ENCODE results near the gene FAM229B. TPM values are rescaled to one million over a fixed set of nuclear protein-coding genes. Genes with fewer than 3 reads are reported as not detected.

The FAM229B gene
- total RNA-seq, 1 donor: 11.6 TPM

DNA sequence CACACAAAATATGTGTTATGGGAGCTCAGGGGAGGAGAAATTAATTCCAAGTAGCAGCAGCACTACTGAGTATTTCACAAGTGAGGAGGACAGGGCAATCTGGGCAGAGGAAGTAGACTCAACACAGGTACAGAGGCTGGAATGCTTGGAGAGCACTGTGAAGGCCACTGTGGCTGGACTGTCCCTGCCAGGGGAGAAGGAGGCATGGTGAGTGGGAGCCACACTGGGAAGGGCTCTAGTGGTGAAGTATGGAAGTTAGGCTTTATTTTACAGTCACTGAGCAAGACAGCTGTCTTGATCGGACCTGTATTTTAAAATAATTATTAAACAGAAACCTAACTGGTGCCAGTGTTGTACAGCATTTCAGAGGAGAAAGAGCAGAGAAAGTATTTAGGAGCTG is 28.8 kb downstream of the FAM229B start:
- no peaks in the 10 kb centered on the region for H3K9me3 ChIP-seq (ENCODE audit: low read depth, low read length)
- H3K4me3 ChIP-seq (ENCODE audit: insufficient read depth, low read length): no peak overlapping the region
- H2AFZ ChIP-seq (ENCODE audit: low read length): no peak overlapping the region
- DNase-seq (ENCODE audit: insufficient read length, low spot score, missing footprints): no peak
- no peaks in the 10 kb centered on the region for H3K79me2 ChIP-seq (ENCODE audit: insufficient read depth, low read length)
- no peak overlapping the region for H3K27ac ChIP-seq (ENCODE audit: low read depth, low read length)
- H3K27me3 ChIP-seq (ENCODE audit: insufficient read depth, low read length): no peaks in the 10 kb centered on the region
- peaks cover 100% of the 10 kb centered on the region for H3K36me3 ChIP-seq (ENCODE audit: insufficient read depth, low read length)
- no peaks in the 10 kb centered on the region for H4K20me1 ChIP-seq (ENCODE audit: insufficient read depth, low read length)
- H3K4me1 ChIP-seq (ENCODE audit: insufficient read depth, low read length): no peaks in the 10 kb centered on the region
- H3K4me2 ChIP-seq (ENCODE audit: insufficient read depth, low read length): no peak overlapping the region
- TF ChIP-seq, protein P1, sequence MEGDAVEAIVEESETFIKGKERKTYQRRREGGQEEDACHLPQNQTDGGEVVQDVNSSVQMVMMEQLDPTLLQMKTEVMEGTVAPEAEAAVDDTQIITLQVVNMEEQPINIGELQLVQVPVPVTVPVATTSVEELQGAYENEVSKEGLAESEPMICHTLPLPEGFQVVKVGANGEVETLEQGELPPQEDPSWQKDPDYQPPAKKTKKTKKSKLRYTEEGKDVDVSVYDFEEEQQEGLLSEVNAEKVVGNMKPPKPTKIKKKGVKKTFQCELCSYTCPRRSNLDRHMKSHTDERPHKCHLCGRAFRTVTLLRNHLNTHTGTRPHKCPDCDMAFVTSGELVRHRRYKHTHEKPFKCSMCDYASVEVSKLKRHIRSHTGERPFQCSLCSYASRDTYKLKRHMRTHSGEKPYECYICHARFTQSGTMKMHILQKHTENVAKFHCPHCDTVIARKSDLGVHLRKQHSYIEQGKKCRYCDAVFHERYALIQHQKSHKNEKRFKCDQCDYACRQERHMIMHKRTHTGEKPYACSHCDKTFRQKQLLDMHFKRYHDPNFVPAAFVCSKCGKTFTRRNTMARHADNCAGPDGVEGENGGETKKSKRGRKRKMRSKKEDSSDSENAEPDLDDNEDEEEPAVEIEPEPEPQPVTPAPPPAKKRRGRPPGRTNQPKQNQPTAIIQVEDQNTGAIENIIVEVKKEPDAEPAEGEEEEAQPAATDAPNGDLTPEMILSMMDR (IDR thresholded peaks at IDR 0.05; ENCODE audit: extremely low read depth, low read depth, low read length): no peak

DNA sequence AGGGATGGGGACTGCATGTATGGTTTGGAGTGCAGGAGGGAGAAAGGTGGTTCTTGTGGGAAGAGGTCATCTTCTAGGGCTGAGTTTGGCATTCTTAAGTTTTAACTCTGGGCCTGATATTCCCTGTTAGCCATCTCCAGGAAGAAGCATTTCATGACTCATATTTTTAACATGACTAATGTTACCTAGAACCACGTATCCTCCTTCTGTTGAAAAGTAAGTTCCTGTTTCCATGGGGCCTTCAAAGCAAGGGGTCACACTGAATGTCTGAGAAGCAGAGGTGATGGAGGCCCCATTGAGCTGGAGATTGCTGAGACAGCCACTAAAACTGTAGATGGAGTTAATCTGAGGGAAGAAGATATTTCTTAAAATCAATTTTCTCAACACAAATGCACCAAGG is 30.2 kb downstream of the FAM229B start:
- peak overlapping the region; percentile 18 for H3K27ac ChIP-seq (ENCODE audit: low read depth, low read length)
- no peaks in the 10 kb centered on the region for H3K79me2 ChIP-seq (ENCODE audit: insufficient read depth, low read length)
- H3K27me3 ChIP-seq (ENCODE audit: insufficient read depth, low read length): no peaks in the 10 kb centered on the region
- H2AFZ ChIP-seq (ENCODE audit: low read length): no peak overlapping the region
- H3K36me3 ChIP-seq (ENCODE audit: insufficient read depth, low read length): peaks cover 100% of the 10 kb centered on the region
- DNase-seq (ENCODE audit: insufficient read length, low spot score, missing footprints): peak; percentile 27
- H3K4me3 ChIP-seq (ENCODE audit: insufficient read depth, low read length): no peak overlapping the region
- no peaks in the 10 kb centered on the region for H3K4me1 ChIP-seq (ENCODE audit: insufficient read depth, low read length)
- H3K4me2 ChIP-seq (ENCODE audit: insufficient read depth, low read length): no peak overlapping the region
- H4K20me1 ChIP-seq (ENCODE audit: insufficient read depth, low read length): no peaks in the 10 kb centered on the region
- TF ChIP-seq, protein P1 (IDR thresholded peaks at IDR 0.05; ENCODE audit: extremely low read depth, low read depth, low read length): no peak
- H3K9me3 ChIP-seq (ENCODE audit: low read depth, low read length): no peaks in the 10 kb centered on the region

DNA sequence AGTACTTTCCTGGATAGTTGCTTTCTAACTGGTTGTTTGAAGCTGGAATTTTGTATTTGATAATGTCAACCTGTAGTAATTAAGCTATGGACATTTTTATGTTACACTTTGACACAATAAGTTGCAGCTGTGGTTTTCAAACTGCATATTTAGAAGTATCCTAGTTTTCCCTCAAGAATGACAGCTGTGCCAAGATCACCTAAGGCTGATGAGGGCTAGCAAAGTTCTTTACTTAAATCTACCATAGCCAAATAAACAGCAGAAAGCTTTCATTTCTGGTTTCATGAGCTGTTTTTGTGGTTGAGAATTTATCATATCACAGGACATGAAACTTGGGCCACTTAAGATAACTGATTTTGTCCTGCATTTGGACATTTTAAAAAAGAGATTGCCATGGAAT is 30.6 kb downstream of the FAM229B start:
- DNase-seq (ENCODE audit: insufficient read length, low spot score, missing footprints): no peak

DNA sequence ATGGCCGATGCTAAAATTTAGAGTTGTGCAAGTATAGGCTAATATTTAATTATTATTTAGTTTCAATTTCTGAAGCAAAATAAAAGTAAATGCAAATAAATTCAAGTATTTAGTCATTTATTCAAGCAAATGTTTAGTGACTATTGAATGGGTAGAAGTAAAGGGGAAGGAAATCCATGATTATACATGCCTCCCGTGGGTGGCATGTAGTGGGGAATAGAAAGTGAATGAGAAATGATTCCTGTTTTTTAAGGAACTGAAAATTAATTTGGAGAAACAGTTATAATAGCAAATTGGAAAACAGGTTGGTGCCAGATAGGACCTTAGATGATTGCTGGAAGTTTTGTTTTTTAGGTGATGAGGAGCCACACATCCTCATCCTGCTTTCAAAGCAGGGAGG is 35.4 kb downstream of the FAM229B start:
- peaks cover 97% of the 10 kb centered on the region for H3K36me3 ChIP-seq (ENCODE audit: insufficient read depth, low read length)

More for the DNA sequence above, 30.6 kb downstream of the FAM229B start:
- no peak overlapping the region for H3K4me3 ChIP-seq (ENCODE audit: insufficient read depth, low read length)
- H3K36me3 ChIP-seq (ENCODE audit: insufficient read depth, low read length): peaks cover 100% of the 10 kb centered on the region
- TF ChIP-seq, protein P1 (IDR thresholded peaks at IDR 0.05; ENCODE audit: extremely low read depth, low read depth, low read length): no peak
- no peaks in the 10 kb centered on the region for H3K27me3 ChIP-seq (ENCODE audit: insufficient read depth, low read length)
- no peak overlapping the region for H2AFZ ChIP-seq (ENCODE audit: low read length)
- no peaks in the 10 kb centered on the region for H4K20me1 ChIP-seq (ENCODE audit: insufficient read depth, low read length)
- peak overlapping the region; percentile 18 for H3K27ac ChIP-seq (ENCODE audit: low read depth, low read length)
- no peaks in the 10 kb centered on the region for H3K9me3 ChIP-seq (ENCODE audit: low read depth, low read length)
- H3K4me1 ChIP-seq (ENCODE audit: insufficient read depth, low read length): no peaks in the 10 kb centered on the region
- H3K79me2 ChIP-seq (ENCODE audit: insufficient read depth, low read length): no peaks in the 10 kb centered on the region
- H3K4me2 ChIP-seq (ENCODE audit: insufficient read depth, low read length): no peak overlapping the region

More for the DNA sequence above, 35.4 kb downstream of the FAM229B start:
- no peak for DNase-seq (ENCODE audit: insufficient read length, low spot score, missing footprints)
- no peaks in the 10 kb centered on the region for H3K79me2 ChIP-seq (ENCODE audit: insufficient read depth, low read length)
- TF ChIP-seq, protein P1 (IDR thresholded peaks at IDR 0.05; ENCODE audit: extremely low read depth, low read depth, low read length): no peak
- H3K27ac ChIP-seq (ENCODE audit: low read depth, low read length): no peak overlapping the region
- H2AFZ ChIP-seq (ENCODE audit: low read length): no peak overlapping the region
- H3K9me3 ChIP-seq (ENCODE audit: low read depth, low read length): no peaks in the 10 kb centered on the region
- no peaks in the 10 kb centered on the region for H3K27me3 ChIP-seq (ENCODE audit: insufficient read depth, low read length)
- no peaks in the 10 kb centered on the region for H3K4me1 ChIP-seq (ENCODE audit: insufficient read depth, low read length)
- no peaks in the 10 kb centered on the region for H4K20me1 ChIP-seq (ENCODE audit: insufficient read depth, low read length)
- no peak overlapping the region for H3K4me2 ChIP-seq (ENCODE audit: insufficient read depth, low read length)
- no peak overlapping the region for H3K4me3 ChIP-seq (ENCODE audit: insufficient read depth, low read length)
